Measurements from ENCODE around the gene MPO.

- TF ChIP-seq CTCF (IDR thresholded peaks at IDR 0.05), result no peak
- TF ChIP-seq POLR2A (IDR thresholded peaks at IDR 0.05), result no peak
Measured at GRCh38 chr17:58252141-58252540, 28.6 kb downstream of the MPO start.

All from Peyer's patch (tissue), 4 donors.